CD14-positive monocyte (primary cell): ENCODE data around the gene FIGN. TPM values are rescaled to one million over a fixed set of nuclear protein-coding genes. Genes with fewer than 3 reads are reported as not detected.

Source experiments
- DNase-seq, 3 donors: peaks; one replicate each; pipeline ENCODE4 v3.0.0-alpha.2; 2011 to 2022
- H2AFZ ChIP-seq: 2 replicates; pipeline ENCODE4 v1.6.0; 2012; ENCODE audit warnings: mild to moderate bottlenecking, low read depth, low read length, inconsistent platforms; ENCODE audit not compliant: insufficient read depth, poor library complexity, severe bottlenecking
- H3K27ac ChIP-seq, 2 donors: 1 replicate in 1 of 2; 2 replicates in 1 of 2; pipeline ENCODE4 v1.5.1; 2012 to 2013; ENCODE audit warnings: low read length in 2 of 2, control low read depth in 1 of 2, inconsistent platforms in 1 of 2, low read depth in 1 of 2, mild to moderate bottlenecking in 1 of 2
- H3K27me3 ChIP-seq, 2 donors: one replicate each; pipeline versions ENCODE4 v1.6.0 to v1.6.1; 2011 to 2013; ENCODE audit warnings: low read length in 2 of 2; ENCODE audit not compliant: control insufficient read depth in 2 of 2, insufficient read depth in 2 of 2
- H3K36me3 ChIP-seq, 2 donors: replicated peaks in 1 of 2; 1 replicate in 1 of 2; 2 replicates in 1 of 2; pipeline versions ENCODE4 v1.5.1 to v1.6.1; 2012 to 2013; ENCODE audit warnings: low read length in 2 of 2, control low read depth in 1 of 2, inconsistent platforms in 1 of 2, mild to moderate bottlenecking in 1 of 2; ENCODE audit not compliant: insufficient read depth in 2 of 2, control insufficient read depth in 1 of 2
- H3K4me1 ChIP-seq, 2 donors: 1 replicate in 1 of 2; 2 replicates in 1 of 2; pipeline versions ENCODE4 v1.5.1 to v1.6.1; 2012 to 2013; ENCODE audit warnings: low read length in 2 of 2, control low read depth in 1 of 2, inconsistent platforms in 1 of 2, mild to moderate bottlenecking in 1 of 2, moderate library complexity in 1 of 2; ENCODE audit not compliant: insufficient read depth in 2 of 2, control insufficient read depth in 1 of 2
- H3K4me2 ChIP-seq: replicated peaks from 2 replicates; pipeline ENCODE3; 2012; ENCODE audit warnings: low read length, moderate library complexity, mild to moderate bottlenecking; ENCODE audit not compliant: poor library complexity, severe bottlenecking; ENCODE audit errors: extremely low read depth
- H3K4me3 ChIP-seq, 3 experiments: fragments of 200-600 bp in 1 of 3; sonication (generic) in 1 of 3; replicated peaks in 1 of 3; 1 replicate in 2 of 3; 2 replicates in 1 of 3; pipeline ENCODE4 v1.5.1; 2011 to 2013; ENCODE audit warnings: low read length in 3 of 3, mild to moderate bottlenecking in 3 of 3, control low read depth in 2 of 3, low read depth in 2 of 3, inconsistent platforms in 1 of 3, moderate library complexity in 1 of 3
- H3K79me2 ChIP-seq: 2 replicates; pipeline ENCODE4 v1.6.0; 2012; ENCODE audit warnings: mild to moderate bottlenecking, control low read depth, inconsistent platforms, low read length, moderate library complexity; ENCODE audit not compliant: insufficient read depth
- H3K9ac ChIP-seq: 2 replicates; pipeline ENCODE4 v1.6.0; 2017; ENCODE audit warnings: low read length, mild to moderate bottlenecking; ENCODE audit not compliant: insufficient read depth, poor library complexity, severe bottlenecking
- H3K9me3 ChIP-seq, 2 donors: replicated peaks in 1 of 2; 1 replicate in 1 of 2; 2 replicates in 1 of 2; pipeline versions ENCODE4 v1.5.1 to v1.6.1; 2012 to 2013; ENCODE audit warnings: low read length in 2 of 2, control low read depth in 1 of 2; ENCODE audit not compliant: control insufficient read depth in 1 of 2, insufficient read depth in 1 of 2
- H4K20me1 ChIP-seq: 2 replicates; pipeline ENCODE4 v1.6.0; 2012; ENCODE audit warnings: mild to moderate bottlenecking, low read length, control low read depth, moderate library complexity; ENCODE audit not compliant: insufficient read depth
- H3K27ac Mint-ChIP-seq, 7 donors: one replicate each; pipeline ENCODE4 v1.8.0; 2020; ENCODE audit warnings: mild to moderate bottlenecking in 7 of 7, mixed read lengths in 7 of 7, moderate library complexity in 6 of 7, inconsistent platforms in 2 of 7
- H3K27me3 Mint-ChIP-seq, 3 donors: one replicate each; pipeline ENCODE4 v1.8.0; 2021 to 2022; ENCODE audit warnings: low read depth in 3 of 3, mild to moderate bottlenecking in 3 of 3, mixed read lengths in 3 of 3, moderate library complexity in 3 of 3, inconsistent platforms in 1 of 3
- H3K36me3 Mint-ChIP-seq, 2 donors: one replicate each; pipeline ENCODE4 v1.8.0; 2020; ENCODE audit warnings: mixed read lengths in 2 of 2, inconsistent platforms in 1 of 2, mild to moderate bottlenecking in 1 of 2
- H3K4me1 Mint-ChIP-seq: one replicate; pipeline ENCODE4 v1.8.0; 2020; ENCODE audit warnings: mild to moderate bottlenecking, mixed read lengths
- H3K4me3 Mint-ChIP-seq, 2 donors: one replicate each; pipeline ENCODE4 v1.8.0; 2020; ENCODE audit warnings: mild to moderate bottlenecking in 2 of 2, mixed read lengths in 2 of 2, moderate library complexity in 1 of 2
- H3K9me3 Mint-ChIP-seq, 7 donors: one replicate each; pipeline ENCODE4 v1.8.0; 2020 to 2022; ENCODE audit warnings: mixed read lengths in 7 of 7, mild to moderate bottlenecking in 6 of 7, moderate library complexity in 6 of 7, inconsistent platforms in 2 of 7
- WGBS: methylation state at CpG from one replicate; pipeline ENCODE4 v1.1.5; 2013; ENCODE audit warnings: missing lambda C conversion rate; ENCODE audit not compliant: insufficient coverage; 5-methylcytosine and 5-hydroxymethylcytosine counted together
- intact Hi-C, 2 donors: fragments of 100-400 bp; cut with micrococcal nuclease; formaldehyde crosslinking; loops; one replicate each; pipeline versions ENCODE4 v1.15.0 to v1.15.1; 2023
- polyA plus RNA-seq, 3 donors: library from polyadenylated mRNA; depleted of rRNA in 1 of 3; unstranded in 2 of 3; stranded (reverse) in 1 of 3; fragments of 300-500 nt in 2 of 3; fragments of >200 nt in 1 of 3; fragmentation: Illumina TruSeq in 2 of 3; gene quantifications; 1 replicate in 2 of 3; 2 replicates in 1 of 3; pipeline ENCODE4 v1.2.3, GENCODE V29; 2012 to 2021
- TF ChIP-seq, protein P1 (sequence below): fragments of 200-600 bp; IDR thresholded peaks from one replicate; pipeline ENCODE4 v1.8.0; 2022; ENCODE audit warnings: antibody characterized with exemption, mild to moderate bottlenecking

FIGN gene
- polyA plus RNA-seq, 3 donors: not detected

DNA sequence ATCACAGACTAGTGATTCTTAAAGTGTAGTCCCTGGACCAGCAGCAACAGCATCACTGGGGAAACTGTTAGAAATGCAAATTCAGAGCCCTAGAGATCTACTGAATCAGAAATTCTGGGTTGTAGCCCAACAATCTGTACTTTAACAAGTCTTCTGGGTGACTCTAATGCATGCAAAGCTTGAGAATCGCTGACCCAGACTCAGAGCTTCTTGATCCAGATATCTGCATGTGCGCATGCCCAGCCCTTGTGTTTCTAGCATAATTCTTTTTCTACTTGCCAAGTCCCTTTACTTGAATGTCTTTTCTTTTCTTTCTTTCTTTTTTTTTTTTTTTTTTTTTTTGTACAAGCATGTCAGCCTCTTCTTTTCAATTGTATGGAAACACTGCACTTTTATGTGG, 60.4 kb downstream of the FIGN start:
- H3K27ac Mint-ChIP-seq: no peak overlapping the region
- Histone ChIP-seq H3K9me3 (no peaks in the 10 kb centered on the region), H4K20me1 (no peaks in the 10 kb centered on the region), H3K4me3 (no peak overlapping the region), H3K4me2 (no peak overlapping the region), H3K27ac (no peak overlapping the region), H3K79me2 (no peaks in the 10 kb centered on the region), H3K4me1 (no peaks in the 10 kb centered on the region), H3K27me3 (no peaks in the 10 kb centered on the region), H3K9ac (no peak overlapping the region), H2AFZ (no peak overlapping the region), H3K36me3 (no peaks in the 10 kb centered on the region)
- H3K4me1 Mint-ChIP-seq: no peaks in the 10 kb centered on the region
- no peak overlapping the region for H3K4me3 Mint-ChIP-seq
- intact Hi-C loops: no loop called here
- DNase-seq: no peak
- H3K9me3 Mint-ChIP-seq: peaks cover 0 to 7% (median 0%) of the 10 kb centered on the region in 7 donors
- WGBS: no CpG with 5 or more reads among the region's 2 CpGs
- no peaks in the 10 kb centered on the region for H3K36me3 Mint-ChIP-seq
- H3K27me3 Mint-ChIP-seq: no peaks in the 10 kb centered on the region
- TF ChIP-seq, protein P1, sequence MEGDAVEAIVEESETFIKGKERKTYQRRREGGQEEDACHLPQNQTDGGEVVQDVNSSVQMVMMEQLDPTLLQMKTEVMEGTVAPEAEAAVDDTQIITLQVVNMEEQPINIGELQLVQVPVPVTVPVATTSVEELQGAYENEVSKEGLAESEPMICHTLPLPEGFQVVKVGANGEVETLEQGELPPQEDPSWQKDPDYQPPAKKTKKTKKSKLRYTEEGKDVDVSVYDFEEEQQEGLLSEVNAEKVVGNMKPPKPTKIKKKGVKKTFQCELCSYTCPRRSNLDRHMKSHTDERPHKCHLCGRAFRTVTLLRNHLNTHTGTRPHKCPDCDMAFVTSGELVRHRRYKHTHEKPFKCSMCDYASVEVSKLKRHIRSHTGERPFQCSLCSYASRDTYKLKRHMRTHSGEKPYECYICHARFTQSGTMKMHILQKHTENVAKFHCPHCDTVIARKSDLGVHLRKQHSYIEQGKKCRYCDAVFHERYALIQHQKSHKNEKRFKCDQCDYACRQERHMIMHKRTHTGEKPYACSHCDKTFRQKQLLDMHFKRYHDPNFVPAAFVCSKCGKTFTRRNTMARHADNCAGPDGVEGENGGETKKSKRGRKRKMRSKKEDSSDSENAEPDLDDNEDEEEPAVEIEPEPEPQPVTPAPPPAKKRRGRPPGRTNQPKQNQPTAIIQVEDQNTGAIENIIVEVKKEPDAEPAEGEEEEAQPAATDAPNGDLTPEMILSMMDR: no peak

DNA sequence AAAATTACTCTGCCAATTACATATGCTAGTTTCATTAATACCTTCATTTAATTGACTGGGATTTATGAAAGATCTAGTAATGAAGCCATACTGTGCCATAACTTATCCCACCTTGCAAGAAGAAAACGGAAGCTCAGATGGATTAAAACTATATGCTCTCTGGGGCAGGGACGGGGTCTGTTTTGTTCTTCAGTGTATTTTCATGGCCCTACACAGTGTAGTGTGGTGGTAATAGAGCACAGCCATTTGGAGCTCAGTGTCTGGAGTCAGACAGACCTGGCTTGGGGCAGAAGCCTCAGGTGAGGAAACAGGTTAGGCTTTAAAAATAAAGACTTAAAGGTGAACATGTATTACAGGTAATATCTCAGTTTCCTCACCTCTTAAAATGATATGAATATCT, 62.3 kb downstream of the FIGN start:
- Mint-ChIP-seq H3K4me1 (no peaks in the 10 kb centered on the region), H3K4me3 (no peak overlapping the region), H3K27ac (no peak overlapping the region), H3K9me3 (peaks cover 0 to 7% (median 0%) of the 10 kb centered on the region in 7 donors), H3K27me3 (no peaks in the 10 kb centered on the region), H3K36me3 (no peaks in the 10 kb centered on the region)
- no peaks in the 10 kb centered on the region for H3K79me2 ChIP-seq
- intact Hi-C loops: no loop called here
- H3K4me2 ChIP-seq: no peak overlapping the region
- no peak overlapping the region for H2AFZ ChIP-seq
- H3K27ac ChIP-seq: no peak overlapping the region
- no peaks in the 10 kb centered on the region for H3K36me3 ChIP-seq
- H4K20me1 ChIP-seq: no peaks in the 10 kb centered on the region
- H3K27me3 ChIP-seq: no peaks in the 10 kb centered on the region
- H3K9ac ChIP-seq: no peak overlapping the region
- no peak for DNase-seq
- no peak overlapping the region for H3K4me3 ChIP-seq
- TF ChIP-seq, protein P1: no peak
- H3K9me3 ChIP-seq: no peaks in the 10 kb centered on the region
- 71% methylated on average over 1 of the region's 2 CpGs for WGBS
- H3K4me1 ChIP-seq: no peaks in the 10 kb centered on the region
